Measurements from ENCODE around the gene LRPPRC.

LRPPRC gene

DNA sequence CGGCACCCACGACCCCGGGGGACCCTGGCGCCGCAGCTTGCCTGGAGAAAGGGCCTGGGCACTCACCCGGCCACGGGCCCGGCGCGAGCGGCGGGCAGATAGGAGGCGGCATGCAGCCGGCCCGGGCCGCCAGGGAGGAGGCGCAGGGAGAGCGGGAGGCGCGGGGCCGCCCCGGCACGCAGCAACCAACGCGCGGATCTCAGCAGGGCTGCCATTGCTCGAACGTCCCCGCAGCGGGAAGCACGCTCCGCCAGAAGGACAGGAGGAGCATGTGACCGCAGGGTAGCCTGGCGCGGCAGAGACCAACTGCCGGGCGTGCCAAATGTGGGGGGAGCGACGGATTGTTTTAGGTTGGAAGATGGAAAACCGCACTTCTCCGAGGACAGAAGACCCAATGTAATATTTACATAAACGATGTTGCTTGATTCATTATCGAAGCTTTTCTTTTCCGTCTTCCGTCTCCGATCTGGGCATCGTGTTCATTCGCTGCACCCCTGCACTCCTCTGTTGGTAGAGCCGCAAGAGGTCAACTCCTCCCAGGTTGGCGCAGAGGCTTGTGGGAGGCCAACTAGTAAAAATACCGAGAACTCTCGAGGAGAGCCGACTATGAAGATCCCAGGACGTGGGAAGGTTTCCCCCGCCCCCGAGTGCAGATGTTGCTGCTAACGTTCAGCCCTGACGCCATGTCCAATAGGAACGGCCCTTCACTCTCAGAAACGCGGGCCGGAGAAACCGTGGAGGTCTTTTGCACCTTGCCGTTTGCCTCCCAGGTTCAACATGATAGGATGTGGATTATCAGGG is at the start of gene LRPPRC:
Gene LRPPRC, minus strand, starts transcription at position 257 of the 801 bp plus-strand sequence. Its CDS starts 42 bp downstream, at position 215.
- peak; percentile 91 for DNase-seq (ENCODE audit: low read depth)
- TF ChIP-seq, protein P1, sequence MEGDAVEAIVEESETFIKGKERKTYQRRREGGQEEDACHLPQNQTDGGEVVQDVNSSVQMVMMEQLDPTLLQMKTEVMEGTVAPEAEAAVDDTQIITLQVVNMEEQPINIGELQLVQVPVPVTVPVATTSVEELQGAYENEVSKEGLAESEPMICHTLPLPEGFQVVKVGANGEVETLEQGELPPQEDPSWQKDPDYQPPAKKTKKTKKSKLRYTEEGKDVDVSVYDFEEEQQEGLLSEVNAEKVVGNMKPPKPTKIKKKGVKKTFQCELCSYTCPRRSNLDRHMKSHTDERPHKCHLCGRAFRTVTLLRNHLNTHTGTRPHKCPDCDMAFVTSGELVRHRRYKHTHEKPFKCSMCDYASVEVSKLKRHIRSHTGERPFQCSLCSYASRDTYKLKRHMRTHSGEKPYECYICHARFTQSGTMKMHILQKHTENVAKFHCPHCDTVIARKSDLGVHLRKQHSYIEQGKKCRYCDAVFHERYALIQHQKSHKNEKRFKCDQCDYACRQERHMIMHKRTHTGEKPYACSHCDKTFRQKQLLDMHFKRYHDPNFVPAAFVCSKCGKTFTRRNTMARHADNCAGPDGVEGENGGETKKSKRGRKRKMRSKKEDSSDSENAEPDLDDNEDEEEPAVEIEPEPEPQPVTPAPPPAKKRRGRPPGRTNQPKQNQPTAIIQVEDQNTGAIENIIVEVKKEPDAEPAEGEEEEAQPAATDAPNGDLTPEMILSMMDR (IDR thresholded peaks at IDR 0.05; ENCODE audit: control insufficient read depth, insufficient read depth, low read depth, low read length, missing control alignments), result no peak
- peak within 1 kb of the TSS; percentile 99 for H3K4me3 ChIP-seq (ENCODE audit: control insufficient read depth, low read depth, low read length)

DNA sequence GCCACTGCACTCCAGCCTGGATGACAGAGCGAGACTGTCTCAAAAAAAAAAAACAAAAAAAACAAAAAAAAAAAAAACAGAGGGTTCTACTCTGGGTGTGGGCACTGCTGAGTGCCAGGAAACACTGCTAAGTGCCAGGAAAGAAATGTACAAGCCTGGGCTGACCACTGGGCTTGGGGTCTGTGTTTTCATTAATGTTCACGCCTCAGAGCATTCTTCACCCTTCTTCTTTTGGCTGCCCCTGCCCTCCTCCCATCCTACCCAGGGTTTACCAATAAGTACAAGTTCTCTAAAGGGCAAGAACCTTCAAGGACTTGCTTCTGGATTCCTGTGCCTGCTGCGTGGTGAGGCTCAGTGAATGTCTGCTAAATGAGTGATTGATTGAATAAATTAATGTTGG is 49.3 kb upstream of the LRPPRC start:
- TF ChIP-seq, protein P1 (IDR thresholded peaks at IDR 0.05; ENCODE audit: control insufficient read depth, insufficient read depth, low read depth, low read length, missing control alignments), result no peak
- no peak overlapping the region for H3K4me3 ChIP-seq (ENCODE audit: control insufficient read depth, low read depth, low read length)
- no peak for DNase-seq (ENCODE audit: low read depth)

DNA sequence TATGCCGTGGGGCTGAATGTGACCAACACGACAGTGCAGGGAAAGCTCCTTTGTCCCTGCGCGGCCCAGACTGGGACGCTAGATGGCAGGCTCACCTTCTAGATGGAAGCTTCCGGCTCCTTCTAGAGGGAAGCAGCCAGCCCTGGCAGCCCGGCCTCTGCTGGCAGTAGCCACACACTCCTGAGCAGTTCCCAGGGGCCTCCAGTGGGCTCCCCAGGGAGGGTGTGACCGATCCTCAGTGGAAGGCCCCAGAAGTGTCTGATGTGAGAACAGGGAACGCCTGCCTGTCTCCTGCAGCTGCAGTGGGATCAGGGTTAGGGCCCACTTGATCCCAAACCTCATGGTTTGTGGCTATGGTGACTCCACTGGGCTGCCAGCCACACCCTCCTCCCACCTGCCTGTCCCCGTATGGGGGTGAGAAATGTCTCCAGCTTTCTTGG is 48.5 kb upstream of the LRPPRC start:
- peak; percentile 35 for DNase-seq (ENCODE audit: low read depth)
- TF ChIP-seq, protein P1 (IDR thresholded peaks at IDR 0.05; ENCODE audit: control insufficient read depth, insufficient read depth, low read depth, low read length, missing control alignments), result peak; percentile 96
- no peak overlapping the region for H3K4me3 ChIP-seq (ENCODE audit: control insufficient read depth, low read depth, low read length)

- TF ChIP-seq, protein P1 (IDR thresholded peaks at IDR 0.05; ENCODE audit: control insufficient read depth, insufficient read depth, low read depth, low read length, missing control alignments), result no peak
These were observed 44.6 kb upstream of the LRPPRC start for GRCh38 chr2:44040365-44040764.

DNA sequence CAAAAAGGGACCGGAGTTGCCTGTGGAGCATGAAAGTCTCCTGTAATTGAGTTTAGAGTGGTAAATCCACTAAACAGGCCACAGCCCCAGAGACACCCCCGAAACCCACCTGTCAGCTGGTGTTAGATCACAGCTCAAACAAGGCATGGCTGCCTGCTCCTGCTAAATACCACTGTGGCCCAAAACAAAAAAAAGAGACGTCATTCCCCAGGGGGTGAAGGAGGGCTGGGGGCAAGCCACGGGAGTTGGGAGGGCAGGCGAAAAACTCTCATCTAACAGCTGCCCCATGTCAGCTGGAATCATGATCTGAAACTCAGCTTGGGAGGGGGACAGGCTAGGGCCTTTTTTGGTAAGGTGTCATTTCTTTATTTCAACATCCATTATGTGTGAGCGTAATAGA is 42.5 kb upstream of the LRPPRC start:
- DNase-seq (ENCODE audit: low read depth), result no peak
- TF ChIP-seq, protein P1 (IDR thresholded peaks at IDR 0.05; ENCODE audit: control insufficient read depth, insufficient read depth, low read depth, low read length, missing control alignments), result no peak
- no peak overlapping the region for H3K4me3 ChIP-seq (ENCODE audit: control insufficient read depth, low read depth, low read length)

More at GRCh38 chr2:44040365-44040764, 44.6 kb upstream of the LRPPRC start:
- no peak for DNase-seq (ENCODE audit: low read depth)
- no peak overlapping the region for H3K4me3 ChIP-seq (ENCODE audit: control insufficient read depth, low read depth, low read length)

DNA sequence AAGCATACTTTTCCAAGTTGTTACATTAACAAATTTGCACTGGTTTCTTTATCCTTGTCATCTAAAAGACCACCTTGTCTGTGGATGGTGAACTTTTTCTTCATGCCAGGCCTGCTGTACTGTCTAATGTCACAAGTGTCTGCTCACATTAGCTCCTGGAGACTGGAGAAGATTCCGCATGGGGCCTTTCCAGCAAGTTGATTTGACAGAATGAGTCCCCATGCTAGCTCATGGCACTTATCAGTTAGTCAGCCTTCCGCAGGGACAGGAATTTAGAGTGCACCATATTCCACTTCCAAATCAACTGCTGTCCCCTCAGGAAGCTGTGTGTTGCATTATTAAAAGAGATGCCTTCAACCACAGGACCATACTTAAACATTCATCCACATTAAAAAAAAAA is 41.4 kb upstream of the LRPPRC start:
- no peak overlapping the region for H3K4me3 ChIP-seq (ENCODE audit: control insufficient read depth, low read depth, low read length)
- TF ChIP-seq, protein P1 (IDR thresholded peaks at IDR 0.05; ENCODE audit: control insufficient read depth, insufficient read depth, low read depth, low read length, missing control alignments), result no peak

More for the DNA sequence above, 41.4 kb upstream of the LRPPRC start:
- DNase-seq (ENCODE audit: low read depth), result no peak

Measured in AG09309 (cell line).